WERI-Rb-1 (cell line): ENCODE results near the gene CEP63.
A peak's percentile ranks its signal among the peaks of the same experiment; 100 is the strongest.

ENCODE experiments used
- DNase-seq: peaks from one replicate; pipeline ENCODE4 v3.0.0-alpha.2; 2020
- H3K27ac ChIP-seq: fragments of 250-450 bp; sonication (Bioruptor Pico); 2 replicates; pipeline ENCODE4 v1.5.1; 2020; ENCODE audit warnings: mild to moderate bottlenecking, moderate library complexity
- H3K27me3 ChIP-seq: fragments of 250-450 bp; sonication (Bioruptor Pico); 2 replicates; pipeline ENCODE4 v1.5.1; 2021; ENCODE audit warnings: mild to moderate bottlenecking, low read depth, moderate library complexity; ENCODE audit not compliant: insufficient read depth, severe bottlenecking
- H3K36me3 ChIP-seq: fragments of 250-450 bp; sonication (Bioruptor Pico); 2 replicates; pipeline ENCODE4 v1.5.1; 2020; ENCODE audit warnings: mild to moderate bottlenecking, moderate library complexity
- H3K4me3 ChIP-seq: 2 replicates; pipeline ENCODE4 v1.5.1; 2011; ENCODE audit warnings: low read depth, mild to moderate bottlenecking, control low read depth, low read length
- H3K9me3 ChIP-seq: fragments of 250-450 bp; sonication (Bioruptor Pico); 2 replicates; pipeline ENCODE4 v1.5.1; 2021; ENCODE audit warnings: mild to moderate bottlenecking, moderate library complexity; ENCODE audit not compliant: severe bottlenecking
- CTCF ChIP-seq: IDR thresholded peaks from 2 replicates; pipeline ENCODE4 v1.5.1; 2011; ENCODE audit warnings: low read depth, mild to moderate bottlenecking, control low read depth, inconsistent platforms, low read length

Gene CEP63

GRCh38 chr3:134453631-134454030 lies 32.2 kb upstream of the CEP63 start:
- peak; percentile 65 for TF ChIP-seq CTCF
- Histone ChIP-seq H3K27me3 (no peaks in the 10 kb centered on the region), H3K36me3 (no peaks in the 10 kb centered on the region), H3K27ac (no peak overlapping the region), H3K9me3 (no peaks in the 10 kb centered on the region), H3K4me3 (no peak overlapping the region)
- DNase-seq, result peak; percentile 69

DNA sequence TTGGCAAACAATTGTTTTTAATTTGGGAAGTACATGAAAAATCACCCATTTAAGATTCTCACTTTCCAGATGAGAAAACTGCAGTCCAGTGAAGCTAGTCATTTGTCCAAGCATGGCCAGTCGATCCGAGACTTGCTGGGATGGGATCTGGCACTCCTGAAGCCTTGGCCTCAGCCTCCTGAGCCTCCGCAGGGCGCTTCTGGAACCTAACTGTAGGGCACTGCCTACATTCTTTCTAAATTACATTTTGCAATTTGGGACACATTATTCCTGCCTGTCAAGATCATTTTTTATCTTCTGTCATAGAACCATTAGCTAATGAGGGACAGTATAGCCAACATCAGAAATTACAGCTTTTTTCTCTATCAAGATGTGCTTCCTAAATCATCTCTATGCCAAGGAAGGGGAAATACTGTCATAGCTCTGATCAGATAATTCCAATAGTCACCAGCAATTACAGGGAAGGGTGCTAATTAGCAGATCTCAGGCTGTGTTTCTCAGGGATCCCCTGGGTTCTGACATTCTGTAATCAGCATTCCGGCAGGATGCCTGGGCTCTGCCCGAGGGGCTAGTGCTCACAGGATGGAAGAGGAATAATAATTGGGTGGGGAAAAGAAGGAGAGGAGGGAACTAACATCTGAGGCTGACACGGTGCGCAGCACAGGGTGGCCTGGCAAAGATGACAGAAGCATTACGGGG lies 28.3 kb upstream of the CEP63 start:
- H3K27me3 ChIP-seq, result no peaks in the 10 kb centered on the region
- no peak overlapping the region for H3K4me3 ChIP-seq
- no peak for DNase-seq
- no peaks in the 10 kb centered on the region for H3K9me3 ChIP-seq
- H3K36me3 ChIP-seq, result no peaks in the 10 kb centered on the region
- H3K27ac ChIP-seq, result no peak overlapping the region
- no peak for TF ChIP-seq CTCF

- DNase-seq, result no peak
- no peaks in the 10 kb centered on the region for H3K36me3 ChIP-seq
- H3K9me3 ChIP-seq, result no peaks in the 10 kb centered on the region
- H3K27ac ChIP-seq, result no peak overlapping the region
- H3K27me3 ChIP-seq, result no peaks in the 10 kb centered on the region
- H3K4me3 ChIP-seq, result no peak overlapping the region
- TF ChIP-seq CTCF, result no peak
Measured at GRCh38 chr3:134458406-134458945, 27.4 kb upstream of the CEP63 start.

DNA sequence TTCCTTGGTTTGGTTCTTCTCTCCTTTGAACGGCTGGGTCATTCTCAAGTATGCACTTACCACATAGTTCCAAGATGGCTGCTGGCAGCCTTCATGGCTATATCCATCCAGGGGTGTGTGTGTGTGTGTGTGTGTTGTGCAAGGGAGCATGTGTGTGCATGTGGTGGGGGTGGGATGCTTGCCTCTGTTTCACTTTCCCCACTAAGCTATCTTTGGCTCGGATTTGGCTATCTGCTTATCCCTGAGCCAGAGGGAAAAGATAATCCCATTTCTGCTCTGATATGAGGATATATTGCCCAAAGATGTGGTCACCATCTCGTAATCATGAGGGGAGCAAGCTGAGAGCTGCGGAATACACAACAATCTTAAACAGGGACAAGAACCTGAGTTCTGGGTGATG lies 26.3 kb upstream of the CEP63 start:
- TF ChIP-seq CTCF, result no peak
- Histone ChIP-seq H3K36me3 (no peaks in the 10 kb centered on the region; the same call in 1 of the 2 replicates), H3K27me3 (no peaks in the 10 kb centered on the region), H3K27ac (no peak overlapping the region), H3K9me3 (no peaks in the 10 kb centered on the region), H3K4me3 (no peak overlapping the region)
- DNase-seq, result no peak

- Histone ChIP-seq H3K4me3 (no peak overlapping the region), H3K27ac (no peak overlapping the region), H3K9me3 (no peaks in the 10 kb centered on the region), H3K27me3 (no peaks in the 10 kb centered on the region), H3K36me3 (no peaks in the 10 kb centered on the region; the same call in 1 of the 2 replicates)
- no peak for DNase-seq
- no peak for TF ChIP-seq CTCF
Measured at GRCh38 chr3:134460965-134461364, 24.9 kb upstream of the CEP63 start.
